HG03060 (cell line): ENCODE data around the gene MED15.

Experiments used
- ATAC-seq: cut with Tn5 transposase; IDR thresholded peaks from one replicate; pipeline ENCODE4 v1.9.1; 2021; ENCODE audit warnings: low read depth, moderate number of reproducible peaks; ENCODE audit not compliant: unreplicated experiment

Gene MED15

DNA sequence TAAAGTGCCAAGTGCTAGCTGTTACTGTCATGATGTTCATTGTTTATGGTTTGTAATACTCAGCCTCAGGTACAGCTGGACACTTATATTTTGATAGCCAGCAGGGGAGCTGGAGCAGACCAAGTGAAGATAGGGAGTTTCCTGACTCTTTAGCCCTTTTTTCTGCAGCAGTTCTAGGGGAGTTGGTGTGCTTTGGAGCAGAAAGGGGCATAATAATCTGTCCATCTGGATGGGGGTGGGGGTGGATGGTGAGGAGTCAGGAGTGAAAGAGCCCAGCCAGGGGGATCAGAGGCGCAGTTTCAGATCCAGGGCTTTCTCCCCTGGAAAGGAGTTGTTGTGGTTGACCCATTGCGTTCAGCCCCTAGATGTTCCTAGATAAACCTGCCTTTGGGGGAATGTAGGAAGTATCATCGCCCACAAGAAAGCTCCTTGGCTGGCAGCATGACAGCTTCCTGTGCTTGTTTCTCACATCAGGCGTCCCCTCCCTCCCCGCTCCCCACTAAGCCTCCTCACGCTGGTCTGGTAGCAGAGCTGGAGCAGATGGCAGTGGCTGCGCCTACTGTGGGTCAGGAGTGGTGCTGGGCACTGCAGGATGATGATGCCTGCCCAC is 41.9 kb downstream of the MED15 start:
- ATAC-seq = no peak

DNA sequence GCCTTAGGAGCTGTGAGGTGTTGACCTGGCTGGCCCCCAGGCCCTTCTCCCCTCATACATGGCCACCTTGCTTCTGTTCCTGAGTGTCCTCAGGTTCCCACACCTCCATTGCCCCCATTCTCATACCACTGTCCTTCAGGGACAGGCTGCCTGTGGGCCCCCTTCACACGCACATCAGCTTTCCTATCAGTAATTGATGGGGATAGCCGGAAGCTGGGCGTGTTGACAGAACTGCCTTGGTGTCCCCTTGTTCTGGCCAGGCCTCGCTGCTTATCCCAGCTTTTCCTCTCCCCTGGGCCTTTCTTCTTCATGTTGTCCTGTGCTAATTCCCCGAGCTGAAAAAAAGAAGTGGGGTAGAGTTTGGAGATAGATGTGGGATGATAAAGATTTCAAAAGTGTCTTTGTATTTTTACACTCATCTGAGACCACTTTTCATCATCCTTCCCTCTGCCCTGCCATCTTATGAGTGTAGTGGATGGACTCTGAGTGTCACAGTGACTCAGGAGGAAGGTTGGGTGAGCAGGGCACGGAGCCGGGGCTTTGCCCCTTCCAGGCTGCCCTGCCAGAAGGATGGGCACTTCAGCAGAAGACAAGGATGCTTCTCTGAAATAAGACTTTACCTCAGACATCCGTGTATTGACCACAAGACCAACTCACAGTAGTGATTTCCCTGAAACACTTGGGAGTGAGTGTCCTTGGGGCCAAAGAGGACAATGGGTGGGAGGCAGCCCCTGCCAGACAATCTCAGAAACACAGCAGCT is 42.8 kb downstream of the MED15 start:
- ATAC-seq = no peak

DNA sequence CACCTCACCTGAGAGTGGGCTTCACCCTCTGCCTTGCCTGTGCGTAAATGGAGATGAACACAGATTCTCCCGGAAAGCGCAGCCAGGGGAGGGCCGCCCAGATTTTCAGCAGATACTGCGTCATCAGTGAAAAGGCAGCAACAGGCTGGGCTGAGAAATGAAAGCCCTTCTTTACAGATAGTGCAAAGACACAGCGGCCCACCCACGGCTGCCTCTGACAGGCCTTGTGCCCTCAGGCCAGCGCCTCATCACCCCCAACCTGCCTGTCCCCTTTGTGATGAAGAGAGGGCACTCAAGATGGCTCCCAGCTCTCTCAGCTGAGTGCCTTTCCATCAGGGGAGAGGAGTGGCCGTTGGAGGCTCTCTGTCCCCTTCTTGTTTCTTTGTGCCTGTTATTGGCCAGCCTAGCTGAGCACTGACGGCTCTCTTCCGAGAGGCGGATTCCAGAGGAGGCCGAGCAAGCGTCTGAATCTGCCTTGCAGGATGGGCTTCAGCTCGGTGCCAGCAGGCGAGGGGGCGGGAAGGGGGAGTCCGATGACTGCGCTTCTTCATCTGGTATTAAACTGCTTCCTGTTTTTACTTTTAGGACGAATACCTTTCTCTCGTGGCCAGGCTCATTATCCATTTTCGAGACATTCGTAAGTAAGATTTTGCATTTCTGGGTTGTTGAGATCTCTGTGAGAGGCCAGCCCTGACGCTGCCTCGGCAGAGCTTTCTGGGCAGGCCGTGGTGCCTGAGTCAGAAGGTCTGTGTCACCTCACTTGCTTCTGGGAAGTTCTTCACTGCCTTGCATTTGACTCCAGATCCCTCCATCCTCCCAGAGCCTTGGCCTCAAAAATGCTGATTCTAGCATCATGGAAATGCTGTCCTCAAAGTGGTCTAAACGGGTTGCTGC is 43.7 kb downstream of the MED15 start:
- no peak for ATAC-seq

DNA sequence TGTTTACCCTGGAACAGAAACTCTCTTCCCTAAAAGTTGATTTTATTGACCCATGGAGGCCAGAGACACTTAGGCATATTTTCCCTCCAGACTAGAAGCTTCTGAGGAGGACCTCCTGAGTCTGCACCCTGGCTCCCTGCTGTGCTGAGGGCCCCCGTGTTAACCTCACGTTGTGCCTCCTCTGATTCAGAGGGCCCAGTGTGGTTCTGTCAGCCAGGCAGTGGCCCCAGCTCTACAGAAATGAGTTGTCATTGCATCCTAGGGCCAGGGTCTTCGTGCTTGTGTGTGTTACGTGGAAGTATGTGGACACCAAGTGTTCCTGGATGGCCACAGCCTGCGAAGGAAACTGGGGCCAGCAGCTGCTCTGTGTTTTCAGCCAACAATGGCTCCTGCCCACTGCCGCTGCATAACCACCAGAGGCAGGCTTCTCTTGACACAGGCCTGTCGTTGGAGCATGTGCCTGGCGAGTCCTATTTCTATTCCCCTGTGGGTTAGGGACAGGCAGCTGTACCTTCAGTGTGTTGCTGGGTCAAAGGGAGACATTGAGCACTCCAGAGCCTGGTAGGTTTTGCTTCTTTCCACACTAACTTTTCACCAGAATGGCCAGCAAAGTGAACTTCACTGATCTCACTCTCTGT is 44.5 kb downstream of the MED15 start:
- ATAC-seq = no peak

DNA sequence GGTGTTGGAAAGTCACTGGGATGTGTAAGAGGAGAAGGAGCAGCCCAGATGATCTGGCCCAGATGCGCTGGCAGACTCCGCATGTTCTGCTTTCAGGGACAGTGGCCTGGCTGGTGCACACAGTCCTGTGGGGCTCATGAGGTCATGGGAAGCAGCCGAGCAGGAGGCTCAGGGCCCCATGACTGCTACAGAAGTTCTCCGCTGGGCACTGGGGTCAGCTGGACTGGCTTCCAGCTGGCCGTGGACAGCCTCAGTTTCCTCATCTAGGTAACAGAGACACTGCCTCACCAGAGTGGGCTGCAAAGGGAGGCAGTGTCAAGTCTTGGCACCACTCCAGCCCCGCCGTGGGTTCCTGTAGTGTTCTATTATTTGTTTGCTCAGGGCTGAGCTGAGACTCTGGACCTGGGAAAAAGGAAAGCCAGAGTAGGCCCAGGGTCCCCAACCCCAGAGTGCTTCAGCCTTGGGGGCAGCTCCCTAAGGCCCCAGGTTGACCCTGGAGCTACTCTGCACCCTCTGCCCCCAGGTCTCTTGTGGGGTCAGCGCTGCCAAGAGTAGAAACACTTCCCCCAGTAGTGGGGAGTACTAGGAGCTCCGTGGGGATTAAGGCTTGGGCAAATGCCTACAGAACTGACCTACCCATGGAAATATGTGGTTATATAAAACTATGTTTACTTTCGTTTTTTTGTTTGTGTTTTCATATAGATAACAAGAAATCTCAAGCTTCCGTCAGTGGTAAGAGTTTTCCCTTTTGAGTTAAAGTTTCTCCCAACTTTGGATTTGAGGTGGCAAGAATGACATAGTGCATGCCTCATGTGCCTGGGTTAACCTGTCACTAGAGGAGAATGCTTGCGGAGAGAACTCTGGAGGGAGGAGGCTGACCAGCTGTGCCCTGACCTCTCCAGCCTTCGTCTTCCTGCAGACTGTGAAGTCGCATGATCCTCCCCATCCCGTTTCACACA is 45.3 kb downstream of the MED15 start:
- ATAC-seq = no peak

DNA sequence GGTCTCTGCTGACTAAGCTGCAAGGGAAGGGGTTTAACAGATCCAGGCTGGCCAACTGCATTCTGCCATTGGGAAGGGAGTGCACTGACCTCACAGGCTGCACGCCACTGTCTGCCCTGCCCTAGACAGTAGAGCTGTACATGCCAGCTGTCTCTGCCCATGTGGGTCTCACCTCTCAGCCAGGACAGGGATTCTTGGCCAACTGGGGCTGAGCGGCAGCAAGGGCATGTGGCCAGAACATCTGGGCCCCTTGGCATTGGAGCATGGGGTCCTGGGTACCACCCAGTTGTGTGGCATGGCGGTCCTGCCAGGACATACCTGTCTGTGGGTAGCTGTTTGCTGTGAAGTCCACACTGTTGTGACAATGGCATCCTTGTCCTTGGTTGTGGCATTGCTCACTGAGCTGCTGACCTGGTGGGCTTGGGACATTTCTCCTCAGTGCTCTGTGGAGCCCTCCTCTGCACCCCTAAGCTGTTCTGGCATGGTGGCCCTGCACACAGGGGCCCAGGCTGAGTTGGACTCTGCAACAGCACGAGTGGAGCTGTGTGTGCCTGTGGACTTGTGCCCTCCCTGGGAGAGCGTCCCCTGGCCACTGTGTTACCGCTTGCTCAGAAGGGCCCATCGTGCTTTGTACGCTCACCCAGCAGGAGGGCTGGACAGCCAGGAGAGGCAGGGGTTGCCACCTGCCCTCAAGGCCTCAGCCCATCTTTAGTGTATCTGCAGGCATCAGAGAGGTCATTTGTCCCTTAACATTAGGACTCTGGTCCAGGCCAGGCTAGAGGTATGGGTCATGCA is 46.7 kb downstream of the MED15 start:
- no peak for ATAC-seq

DNA sequence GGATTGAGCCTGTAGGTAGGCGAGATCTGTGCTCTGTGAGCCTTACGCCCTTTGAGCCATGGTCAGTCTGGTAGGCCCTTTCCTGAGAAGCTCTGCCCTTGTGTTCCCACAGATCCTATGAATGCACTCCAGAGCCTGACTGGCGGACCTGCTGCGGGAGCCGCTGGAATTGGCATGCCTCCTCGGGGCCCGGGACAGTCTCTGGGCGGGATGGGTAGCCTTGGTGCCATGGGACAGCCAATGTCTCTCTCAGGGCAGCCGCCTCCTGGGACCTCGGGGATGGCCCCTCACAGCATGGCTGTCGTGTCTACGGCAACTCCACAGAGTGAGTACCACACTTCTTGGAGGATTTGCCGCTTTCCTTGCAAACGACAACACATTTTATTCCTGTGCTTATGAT is 47.4 kb downstream of the MED15 start:
- ATAC-seq = no peak

DNA sequence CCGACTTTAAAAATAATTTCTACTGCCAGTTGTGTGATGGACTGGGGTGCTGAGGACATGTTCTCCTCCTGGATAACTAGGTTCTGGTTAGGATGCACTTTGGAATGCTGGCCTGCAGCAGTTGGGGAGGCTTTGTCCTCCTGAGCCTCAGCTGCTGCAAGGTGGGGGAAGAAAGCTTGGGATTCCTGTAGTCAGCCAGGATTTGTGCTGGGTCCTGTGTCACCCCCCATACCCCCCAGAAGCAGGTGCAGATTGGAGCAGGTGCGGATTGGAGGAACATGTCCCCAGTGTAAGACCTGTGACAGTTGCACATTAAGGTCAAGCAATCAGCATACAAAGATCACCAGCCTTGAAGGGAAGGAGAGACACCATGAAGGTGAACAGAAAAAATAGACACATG is 51.1 kb downstream of the MED15 start:
- ATAC-seq = no peak

DNA sequence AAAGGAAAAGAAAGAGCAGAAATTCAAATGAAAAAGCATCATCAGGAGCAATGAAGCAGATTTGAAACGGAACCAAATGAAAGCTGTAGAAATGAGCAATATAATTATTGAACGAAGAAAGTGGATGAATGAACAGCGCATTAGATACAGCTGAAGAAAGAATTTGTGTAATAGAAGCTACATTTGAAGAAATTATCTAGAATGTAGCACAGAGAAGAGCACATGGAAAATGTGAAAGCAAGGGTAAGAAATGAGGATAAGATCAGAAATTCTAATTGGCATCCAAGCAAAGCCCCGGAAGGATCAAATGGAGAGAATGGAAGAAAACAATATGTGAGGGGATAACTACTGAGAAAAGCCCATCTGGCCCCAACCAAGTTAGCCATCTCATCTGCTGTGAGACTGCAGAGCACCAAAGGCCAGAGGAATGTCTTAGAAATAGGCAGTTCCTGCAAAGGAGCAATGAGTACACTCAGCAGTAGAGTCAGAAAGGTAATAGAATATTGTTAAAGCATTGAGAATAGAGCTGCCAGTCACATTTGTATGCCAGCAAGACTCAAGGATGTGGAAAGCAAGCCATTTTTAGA is 51.9 kb downstream of the MED15 start:
- no peak for ATAC-seq

DNA sequence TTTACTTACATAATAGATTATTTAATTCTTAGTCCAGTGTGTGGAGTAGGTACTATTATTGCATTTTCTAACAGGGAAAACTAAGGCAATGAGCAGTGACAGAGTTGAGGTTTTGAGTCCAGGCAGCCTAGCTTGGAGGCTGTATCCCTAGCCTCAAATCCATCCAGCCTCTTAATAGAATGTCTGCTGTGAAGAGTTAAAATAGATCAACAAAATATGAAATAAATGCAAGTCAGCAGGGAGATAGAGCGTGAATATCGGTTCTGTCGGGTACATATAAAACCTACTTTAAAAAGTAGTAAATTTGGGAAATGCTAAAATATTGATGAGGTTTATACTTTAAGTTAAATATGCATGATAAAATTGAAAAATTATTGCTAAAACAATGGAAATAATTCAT is 53.3 kb downstream of the MED15 start:
- no peak for ATAC-seq

DNA sequence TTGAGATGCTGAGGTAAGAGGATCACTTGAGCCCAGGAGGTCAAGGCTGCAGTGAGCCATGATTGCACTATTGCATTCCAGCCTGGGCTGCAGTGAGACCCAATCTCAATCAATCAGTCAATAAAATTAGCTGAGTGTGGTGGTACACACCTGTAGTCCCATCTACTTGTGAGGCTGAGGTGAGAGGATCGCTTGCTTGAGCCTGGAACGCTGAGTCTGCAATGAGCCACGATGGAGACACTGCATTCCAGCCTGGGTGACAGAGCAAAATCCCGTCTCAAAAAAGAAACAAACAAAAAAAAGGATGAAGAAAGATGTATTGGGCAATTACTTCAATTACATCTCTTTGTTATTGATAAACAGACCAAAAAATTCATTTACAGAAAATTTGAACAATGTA is 54.5 kb downstream of the MED15 start:
- ATAC-seq = no peak

DNA sequence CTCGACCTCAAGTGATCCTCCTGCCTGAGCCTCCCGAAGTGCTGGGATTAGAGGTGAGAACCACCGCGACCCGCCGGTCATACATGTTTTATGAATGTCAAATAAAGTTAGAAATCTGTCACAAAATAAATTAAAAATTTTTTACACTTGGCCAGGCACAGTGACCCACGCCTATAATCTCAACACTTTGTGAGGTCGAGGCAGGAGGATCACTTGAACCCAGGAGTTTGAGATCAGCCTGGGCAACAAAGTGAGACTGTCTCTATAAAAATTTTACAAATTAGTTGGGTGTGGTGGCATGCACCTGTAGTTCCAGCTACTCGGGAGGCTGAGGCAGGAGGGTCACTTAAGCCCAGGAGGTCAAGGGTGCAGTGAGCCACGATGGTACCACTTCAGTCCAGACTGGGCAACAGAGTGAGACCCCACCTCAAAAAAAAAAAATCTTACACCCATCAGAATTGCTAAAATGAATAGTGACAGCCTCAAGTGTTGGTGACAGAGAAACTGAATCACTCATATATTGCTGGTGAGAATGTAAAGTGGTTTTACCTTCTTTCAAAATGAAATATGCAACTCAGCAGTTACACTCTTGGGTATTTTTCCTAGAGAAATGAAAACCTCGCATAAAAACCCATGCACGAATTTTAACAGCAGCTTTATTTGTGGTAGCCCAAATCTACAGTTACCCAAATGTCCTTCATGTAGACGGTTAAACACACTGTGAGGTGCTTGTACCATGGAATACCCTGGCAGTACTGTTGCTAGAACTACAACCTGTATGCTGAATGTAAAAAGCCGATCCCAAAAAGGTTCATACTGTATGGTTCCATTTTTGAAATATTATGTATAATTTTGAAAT is 55.4 kb downstream of the MED15 start:
- ATAC-seq = no peak

DNA sequence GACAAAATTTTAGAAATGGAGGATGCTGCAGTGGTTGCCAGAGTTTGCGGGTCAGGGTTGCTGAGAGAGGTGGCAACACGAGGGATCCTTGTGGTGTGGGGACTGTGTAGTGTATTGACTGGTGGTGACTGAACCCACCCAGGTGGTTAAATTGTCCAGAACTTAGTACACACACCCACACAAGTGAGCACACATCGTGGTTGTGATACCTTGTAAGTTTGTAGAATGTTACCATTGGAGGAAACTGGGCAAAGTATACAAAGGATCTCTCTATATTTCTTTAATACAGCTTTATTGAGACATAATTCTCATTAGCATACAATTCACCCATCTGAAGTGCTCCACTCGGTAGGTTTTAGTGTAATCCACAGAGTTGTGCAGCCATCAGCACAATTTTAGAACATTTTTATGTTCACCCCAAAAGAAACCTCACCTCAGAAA is 56.1 kb downstream of the MED15 start:
- no peak for ATAC-seq

DNA sequence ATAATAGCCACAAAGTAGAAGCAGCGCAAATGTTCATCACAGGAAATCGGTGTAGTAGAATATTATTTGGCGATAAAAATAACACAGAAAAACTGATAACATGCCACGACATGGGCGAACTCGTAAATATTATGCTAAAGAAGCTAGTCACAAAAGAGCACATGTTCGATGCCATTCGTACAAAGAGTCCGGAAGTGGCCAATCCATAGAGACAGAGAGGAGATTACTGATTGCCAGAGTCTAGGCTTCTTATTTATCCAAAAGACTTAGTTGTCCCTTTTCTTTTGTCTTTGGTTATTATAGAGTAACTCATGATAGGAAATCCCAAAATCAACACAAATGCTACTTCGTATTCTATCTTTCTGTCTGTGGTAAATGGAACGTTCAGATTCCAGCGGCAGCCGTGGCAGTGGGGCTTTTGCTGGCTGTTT is 56.5 kb downstream of the MED15 start:
- no peak for ATAC-seq

DNA sequence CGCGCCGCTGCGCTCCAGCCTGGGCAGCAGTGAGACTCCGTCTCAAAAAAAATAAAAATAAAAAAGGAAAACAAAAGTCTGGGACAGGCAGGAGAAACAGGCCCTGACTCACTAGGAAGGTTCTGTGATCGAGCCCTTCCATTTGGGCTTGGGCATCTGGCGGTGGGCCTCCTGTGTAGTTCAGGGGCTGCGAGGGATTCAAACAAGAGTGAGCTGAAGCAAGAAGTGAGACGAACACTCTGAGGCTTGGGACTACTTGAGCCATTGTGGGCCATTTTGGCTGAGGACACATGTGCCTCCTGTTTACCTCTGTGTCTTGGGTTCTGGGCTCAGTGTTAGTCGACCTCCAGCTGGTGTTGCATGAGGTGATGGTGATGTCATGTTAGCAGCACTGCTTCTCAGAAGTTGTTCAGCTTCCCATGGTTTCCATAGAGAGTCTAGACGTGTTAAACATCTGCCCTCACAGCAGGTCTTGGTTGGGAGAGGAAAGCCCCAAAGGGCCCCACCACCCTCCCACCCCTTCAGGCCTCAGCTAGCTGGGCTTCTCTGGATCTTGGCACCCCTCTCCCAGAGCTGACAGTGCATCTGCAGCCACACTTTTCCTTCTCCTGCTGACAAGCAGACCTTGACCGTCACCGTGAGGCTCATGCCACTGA is 57.8 kb downstream of the MED15 start:
- no peak for ATAC-seq

DNA sequence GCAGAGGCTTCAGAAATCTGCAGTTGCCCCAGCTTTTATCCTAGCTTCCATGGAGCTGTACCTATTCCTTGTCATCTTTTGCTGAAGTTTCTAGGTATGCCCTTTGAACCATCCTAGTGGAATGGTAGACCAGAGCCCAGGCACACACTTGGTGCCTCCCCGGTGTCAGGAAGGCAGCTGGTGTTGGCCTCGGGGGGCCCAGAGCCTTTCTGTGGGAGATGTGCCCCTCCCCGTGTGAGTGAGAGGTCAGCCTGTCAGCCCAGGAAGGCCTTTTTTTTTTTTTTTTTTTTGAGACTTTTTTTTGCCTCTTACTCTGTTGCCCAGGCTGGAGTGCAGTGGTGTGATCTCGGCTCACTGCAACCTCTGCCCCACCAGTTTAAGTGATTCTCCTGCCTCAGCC is 58.4 kb downstream of the MED15 start:
- ATAC-seq = no peak
